SK-N-MC (cell line): Measurements from ENCODE around the gene COG1.
"Not testable (repeated sequence)": the region's sequence is repeated elsewhere in the genome, so short reads cannot be mapped to it uniquely, and the experiment has no call there.

Experiments
- EZH2 ChIP-seq: fragments of 200-600 bp; sonication (generic); IDR thresholded peaks from one replicate; pipeline ENCODE4 v1.6.1; 2017; ENCODE audit warnings: antibody characterized with exemption
- FOXP2 ChIP-seq: optimal IDR thresholded peaks from 2 replicates; pipeline ENCODE3; 2011; ENCODE audit warnings: mild to moderate bottlenecking, moderate library complexity; ENCODE audit not compliant: insufficient read depth; ENCODE audit errors: extremely low read length, control extremely low read depth
- POLR2AphosphoS5 ChIP-seq: IDR thresholded peaks from 2 replicates; pipeline ENCODE4 v1.6.1; 2012; ENCODE audit warnings: mild to moderate bottlenecking, low read depth, low read length, borderline replicate concordance

DNA sequence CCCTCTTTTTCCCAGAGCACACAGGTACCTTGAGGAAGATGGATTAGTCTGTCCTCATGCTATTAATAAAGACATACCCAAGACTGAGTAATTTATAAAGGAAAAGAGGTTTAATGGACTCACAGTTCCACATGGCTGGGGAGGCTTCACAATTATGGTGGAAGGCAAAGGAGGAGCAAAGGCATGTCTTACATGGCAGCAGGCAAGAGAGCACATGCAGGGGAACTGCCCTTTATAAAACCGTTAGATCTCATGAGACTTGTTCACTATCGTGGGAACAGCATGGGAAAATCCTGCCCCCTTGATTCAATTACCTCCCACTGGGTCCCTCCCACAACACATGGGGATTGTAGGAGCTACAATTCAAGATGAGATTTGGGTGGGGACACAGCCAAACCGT, 48.6 kb upstream of the COG1 start:
- TF ChIP-seq EZH2, POLR2AphosphoS5, FOXP2: not testable (repeated sequence)
